PC-3 (cell line): ENCODE results near the gene BEND7. TPM values are rescaled to one million over a fixed set of nuclear protein-coding genes. Genes with fewer than 3 reads are reported as not detected.

Source experiments
- ATAC-seq: fragments of 200-7000 bp; cut with Tn5 transposase; 2 replicates; pipeline ENCODE4 v1.9.1; 2020; ENCODE audit warnings: mild to moderate bottlenecking, moderate library complexity
- BruUV-seq: library from RNA; stranded (reverse); fragments of 400-500 nt; replicated peaks from 2 replicates; lab custom pipeline; 2021; lab: Mats Ljungman, UMichigan
- CTCF ChIA-PET: fragments of 300-600 bp; sonication (Branson Sonifier 250); formaldehyde crosslinking; loops from one replicate; lab custom pipeline; 2022; ENCODE audit warnings: antibody characterized with exemption; lab: Charles Lee
- POLR2A ChIA-PET: fragments of 300-600 bp; sonication (Branson Sonifier 250); formaldehyde crosslinking; loops from one replicate; lab custom pipeline; 2022; ENCODE audit warnings: antibody characterized with exemption; ENCODE audit not compliant: unreplicated experiment; lab: Charles Lee
- DNase-seq: peaks from one replicate; pipeline ENCODE4 v3.0.0-alpha.2; 2015
- H2AFZ ChIP-seq: fragments of 300-600 bp; sonication (generic); 2 replicates; pipeline ENCODE4 v1.6.0; 2016; ENCODE audit warnings: antibody characterized with exemption, low read length
- H3F3A ChIP-seq: fragments of 300-600 bp; sonication (generic); one replicate; pipeline ENCODE4 v1.6.0; 2017; ENCODE audit warnings: antibody characterized with exemption, low read length, control low read depth, mild to moderate bottlenecking; ENCODE audit not compliant: unreplicated experiment
- H3K27ac ChIP-seq: fragments of 300-600 bp; sonication (generic); 2 replicates; pipeline ENCODE4 v1.5.1; 2016; ENCODE audit warnings: mild to moderate bottlenecking, low read length
- H3K27me3 ChIP-seq: fragments of 300-600 bp; sonication (generic); 2 replicates; pipeline ENCODE4 v1.6.1; 2016; ENCODE audit warnings: low read length, mixed read lengths
- H3K36me3 ChIP-seq: fragments of 300-600 bp; sonication (generic); 2 replicates; pipeline ENCODE4 v1.6.1; 2016; ENCODE audit warnings: low read depth, mixed run types, low read length, mixed read lengths
- H3K4me1 ChIP-seq: fragments of 300-600 bp; sonication (generic); 2 replicates; pipeline ENCODE4 v1.5.1; 2016; ENCODE audit warnings: low read length; ENCODE audit not compliant: insufficient read depth
- H3K4me2 ChIP-seq: fragments of 300-600 bp; sonication (generic); 2 replicates; pipeline ENCODE4 v1.6.0; 2016; ENCODE audit warnings: low read length
- H3K4me3 ChIP-seq: fragments of 300-600 bp; sonication (generic); 2 replicates; pipeline ENCODE4 v1.5.1; 2016; ENCODE audit warnings: mild to moderate bottlenecking, low read length, mixed read lengths
- H3K79me2 ChIP-seq: fragments of 300-600 bp; sonication (generic); 2 replicates; pipeline ENCODE4 v1.6.1; 2017; ENCODE audit warnings: low read length, mixed read lengths
- H3K9ac ChIP-seq: fragments of 300-600 bp; sonication (generic); 2 replicates; pipeline ENCODE4 v1.6.0; 2016; ENCODE audit warnings: mild to moderate bottlenecking, low read length
- H3K9me2 ChIP-seq: fragments of 300-600 bp; sonication (generic); replicated peaks from 2 replicates; pipeline ENCODE4 v1.6.1; 2016; ENCODE audit warnings: mixed run types, low read length, mixed read lengths
- H3K9me3 ChIP-seq: fragments of 300-600 bp; sonication (generic); 2 replicates; pipeline ENCODE4 v1.6.1; 2016; ENCODE audit warnings: low read length, mixed read lengths
- H4K20me1 ChIP-seq: fragments of 300-600 bp; sonication (generic); 2 replicates; pipeline ENCODE4 v1.6.1; 2016; ENCODE audit warnings: low read length, mixed read lengths
- CTCF ChIP-seq: fragments of 300-600 bp; sonication (generic); conservative IDR thresholded peaks from 2 replicates; pipeline ENCODE4 v1.5.1; 2017; ENCODE audit warnings: antibody characterized with exemption, low read depth, mild to moderate bottlenecking, low read length
- EZH2 ChIP-seq: fragments of 300-600 bp; sonication (generic); IDR thresholded peaks from one replicate; pipeline ENCODE4 v1.6.1; 2017; ENCODE audit warnings: antibody characterized with exemption, mild to moderate bottlenecking, low read length; ENCODE audit not compliant: unreplicated experiment
- EZH2phosphoT487 ChIP-seq: fragments of 300-600 bp; sonication (generic); IDR thresholded peaks from 2 replicates; pipeline ENCODE4 v1.6.1; 2018; ENCODE audit warnings: mild to moderate bottlenecking, antibody characterized with exemption, low read length, borderline replicate concordance
- intact Hi-C: fragments of 100-400 bp; cut with micrococcal nuclease; formaldehyde crosslinking; loops from 2 replicates; pipeline ENCODE4 v1.9.0; 2023
- total RNA-seq: library from RNA; depleted of rRNA; stranded (reverse); fragments of >200 nt; gene quantifications from 2 replicates; pipeline ENCODE4 v1.2.3, GENCODE V29; 2014

BEND7 gene
- total RNA-seq, 1 experiment from 2014 or later: 2.6 TPM

GRCh38 chr10:13483951-13484350 lies 44.9 kb downstream of the BEND7 start:
- Histone ChIP-seq H3K9me2 (no peaks in the 10 kb centered on the region), H4K20me1 (no peaks in the 10 kb centered on the region), H3K9ac (no peak overlapping the region), H2AFZ (no peak overlapping the region), H3K27ac (no peak overlapping the region), H3K4me2 (no peak overlapping the region), H3K79me2 (no peaks in the 10 kb centered on the region), H3K4me3 (no peak overlapping the region), H3F3A (no peaks in the 10 kb centered on the region), H3K4me1 (no peaks in the 10 kb centered on the region), H3K9me3 (no peaks in the 10 kb centered on the region), H3K36me3 (no peaks in the 10 kb centered on the region), H3K27me3 (no peaks in the 10 kb centered on the region)
- intact Hi-C loops: no loop called here
- ChIA-PET CTCF (no interaction called here), POLR2A (no interaction called here)
- ATAC-seq: no peak
- no TSS peak for BruUV-seq
- no peak for TF ChIP-seq EZH2phosphoT487
- TF ChIP-seq CTCF: no peak
- no peak for TF ChIP-seq EZH2
- DNase-seq: no peak

- Histone ChIP-seq H3K4me1 (no peaks in the 10 kb centered on the region), H3K27ac (no peak overlapping the region), H3K9ac (no peak overlapping the region), H3K9me3 (no peaks in the 10 kb centered on the region), H4K20me1 (no peaks in the 10 kb centered on the region), H3K27me3 (no peaks in the 10 kb centered on the region), H3K4me2 (no peak overlapping the region), H3K79me2 (no peaks in the 10 kb centered on the region), H3F3A (no peaks in the 10 kb centered on the region), H3K4me3 (no peak overlapping the region), H2AFZ (no peak overlapping the region), H3K9me2 (no peaks in the 10 kb centered on the region), H3K36me3 (no peaks in the 10 kb centered on the region)
- no TSS peak for BruUV-seq
- ATAC-seq: no peak
- CTCF ChIA-PET: no interaction called here
- no peak for DNase-seq
- no peak for TF ChIP-seq EZH2phosphoT487
- TF ChIP-seq CTCF: no peak
- TF ChIP-seq EZH2: no peak
- POLR2A ChIA-PET: no interaction called here
- intact Hi-C loops: no loop called here
Observed at GRCh38 chr10:13483073-13483472, 45.7 kb downstream of the BEND7 start.

- DNase-seq: no peak
- ATAC-seq: no peak
- no TSS peak for BruUV-seq
- POLR2A ChIA-PET: no interaction called here
- no peaks in the 10 kb centered on the region for H4K20me1 ChIP-seq
- CTCF ChIA-PET: no interaction called here
- no peak overlapping the region for H3K4me3 ChIP-seq
- H3K9me2 ChIP-seq: no peaks in the 10 kb centered on the region
- no peaks in the 10 kb centered on the region for H3K9me3 ChIP-seq
- TF ChIP-seq EZH2: no peak
- no peak for TF ChIP-seq CTCF
- no peak for TF ChIP-seq EZH2phosphoT487
- H3F3A ChIP-seq: no peaks in the 10 kb centered on the region
- no peak overlapping the region for H2AFZ ChIP-seq
- H3K27ac ChIP-seq: no peak overlapping the region
- no peaks in the 10 kb centered on the region for H3K4me1 ChIP-seq
- H3K9ac ChIP-seq: no peak overlapping the region
- H3K36me3 ChIP-seq: no peaks in the 10 kb centered on the region
- no peak overlapping the region for H3K4me2 ChIP-seq
- no peaks in the 10 kb centered on the region for H3K27me3 ChIP-seq
- no peaks in the 10 kb centered on the region for H3K79me2 ChIP-seq
- intact Hi-C loops: no loop called here
Observed at GRCh38 chr10:13481690-13482089, 47.1 kb downstream of the BEND7 start.
